Loucy (cell line): ENCODE results near the gene NDFIP1.

ENCODE experiments used
- H2AFZ ChIP-seq: fragments of 200-600 bp; sonication (generic); 2 replicates; pipeline ENCODE4 v1.6.0; 2016; ENCODE audit warnings: antibody characterized with exemption, mild to moderate bottlenecking, low read length, moderate library complexity
- H3F3A ChIP-seq: fragments of 200-600 bp; 2 replicates; pipeline ENCODE4 v1.6.0; 2016; ENCODE audit warnings: antibody characterized with exemption, low read depth, mild to moderate bottlenecking
- H3K27me3 ChIP-seq: fragments of 200-600 bp; sonication (generic); 2 replicates; pipeline ENCODE4 v1.6.1; 2014; ENCODE audit warnings: low read length, mild to moderate bottlenecking; ENCODE audit not compliant: insufficient read depth, poor library complexity, severe bottlenecking
- H3K36me3 ChIP-seq: fragments of 200-600 bp; sonication (generic); 2 replicates; pipeline ENCODE4 v1.6.1; 2016; ENCODE audit warnings: low read length; ENCODE audit not compliant: insufficient read depth
- H3K4me1 ChIP-seq: fragments of 200-600 bp; sonication (generic); 2 replicates; pipeline ENCODE4 v1.5.1; 2014; ENCODE audit warnings: low read length, mild to moderate bottlenecking; ENCODE audit not compliant: insufficient read depth, poor library complexity, severe bottlenecking
- H3K4me2 ChIP-seq: fragments of 200-600 bp; sonication (generic); 2 replicates; pipeline ENCODE4 v1.6.0; 2014; ENCODE audit warnings: antibody characterized with exemption, low read length, low read depth, mild to moderate bottlenecking; ENCODE audit not compliant: poor library complexity, severe bottlenecking
- H3K4me3 ChIP-seq: fragments of 200-600 bp; sonication (generic); 2 replicates; pipeline ENCODE4 v1.5.1; 2014; ENCODE audit warnings: low read length, mild to moderate bottlenecking, mixed read lengths; ENCODE audit not compliant: poor library complexity, severe bottlenecking
- H3K79me2 ChIP-seq: fragments of 200-600 bp; sonication (generic); 2 replicates; pipeline ENCODE4 v1.6.1; 2014; ENCODE audit warnings: low read length; ENCODE audit not compliant: insufficient read depth
- H3K9ac ChIP-seq: fragments of 200-600 bp; sonication (generic); 2 replicates; pipeline ENCODE4 v1.6.0; 2014; ENCODE audit warnings: mild to moderate bottlenecking, low read depth, low read length, moderate library complexity; ENCODE audit not compliant: poor library complexity, severe bottlenecking
- H3K9me2 ChIP-seq: fragments of 200-600 bp; sonication (generic); replicated peaks from 2 replicates; pipeline ENCODE4 v1.6.1; 2016; ENCODE audit warnings: low read depth, low read length, mixed read lengths
- H3K9me3 ChIP-seq: fragments of 200-600 bp; sonication (generic); 2 replicates; pipeline ENCODE4 v1.6.1; 2014; ENCODE audit warnings: mild to moderate bottlenecking, antibody characterized with exemption, low read length, low read depth; ENCODE audit not compliant: insufficient read depth
- H4K20me1 ChIP-seq: fragments of 200-600 bp; sonication (generic); 2 replicates; pipeline ENCODE4 v1.6.0; 2014; ENCODE audit warnings: antibody characterized with exemption, low read length, mild to moderate bottlenecking; ENCODE audit not compliant: insufficient read depth, poor library complexity, severe bottlenecking
- EZH2phosphoT487 ChIP-seq: fragments of 200-600 bp; IDR thresholded peaks from 2 replicates; pipeline ENCODE4 v1.6.1; 2018; ENCODE audit warnings: antibody characterized with exemption, mild to moderate bottlenecking, moderate library complexity, borderline replicate concordance
- TF ChIP-seq, protein P1 (sequence below): fragments of 200-600 bp; sonication (generic); conservative IDR thresholded peaks from 2 replicates; pipeline ENCODE4 v1.5.1; 2014; ENCODE audit warnings: mild to moderate bottlenecking, antibody characterized with exemption, low read length

The NDFIP1 gene

DNA sequence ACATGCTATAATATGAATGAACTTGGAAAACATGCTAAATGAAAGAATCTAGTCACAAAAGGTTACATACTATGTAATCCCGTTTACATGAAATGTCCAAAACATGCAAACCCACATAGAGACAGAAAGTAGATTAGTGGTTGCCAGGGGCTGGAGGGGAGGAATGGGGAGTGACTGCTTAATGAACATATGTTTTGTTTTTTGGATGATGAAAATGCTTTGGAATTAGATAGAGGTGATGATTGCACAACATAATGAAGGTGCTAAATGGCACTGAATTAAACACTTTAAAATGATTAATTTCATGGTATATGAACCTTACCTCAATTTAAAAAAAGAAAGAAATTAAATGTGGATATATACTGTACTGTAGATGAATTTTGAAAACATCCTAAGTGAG, 17.6 kb upstream of the NDFIP1 start:
- Histone ChIP-seq H3K9ac (no peak overlapping the region), H3K4me1 (peaks cover 9% of the 10 kb centered on the region), H3K4me3 (no peak overlapping the region), H3K4me2 (no peak overlapping the region), H3K9me2 (no peaks in the 10 kb centered on the region), H3F3A (no peaks in the 10 kb centered on the region), H4K20me1 (no peaks in the 10 kb centered on the region), H3K79me2 (no peaks in the 10 kb centered on the region), H3K36me3 (no peaks in the 10 kb centered on the region), H3K27me3 (no peaks in the 10 kb centered on the region), H2AFZ (no peak overlapping the region), H3K9me3 (no peaks in the 10 kb centered on the region)
- TF ChIP-seq EZH2phosphoT487, result no peak
- TF ChIP-seq, protein P1, sequence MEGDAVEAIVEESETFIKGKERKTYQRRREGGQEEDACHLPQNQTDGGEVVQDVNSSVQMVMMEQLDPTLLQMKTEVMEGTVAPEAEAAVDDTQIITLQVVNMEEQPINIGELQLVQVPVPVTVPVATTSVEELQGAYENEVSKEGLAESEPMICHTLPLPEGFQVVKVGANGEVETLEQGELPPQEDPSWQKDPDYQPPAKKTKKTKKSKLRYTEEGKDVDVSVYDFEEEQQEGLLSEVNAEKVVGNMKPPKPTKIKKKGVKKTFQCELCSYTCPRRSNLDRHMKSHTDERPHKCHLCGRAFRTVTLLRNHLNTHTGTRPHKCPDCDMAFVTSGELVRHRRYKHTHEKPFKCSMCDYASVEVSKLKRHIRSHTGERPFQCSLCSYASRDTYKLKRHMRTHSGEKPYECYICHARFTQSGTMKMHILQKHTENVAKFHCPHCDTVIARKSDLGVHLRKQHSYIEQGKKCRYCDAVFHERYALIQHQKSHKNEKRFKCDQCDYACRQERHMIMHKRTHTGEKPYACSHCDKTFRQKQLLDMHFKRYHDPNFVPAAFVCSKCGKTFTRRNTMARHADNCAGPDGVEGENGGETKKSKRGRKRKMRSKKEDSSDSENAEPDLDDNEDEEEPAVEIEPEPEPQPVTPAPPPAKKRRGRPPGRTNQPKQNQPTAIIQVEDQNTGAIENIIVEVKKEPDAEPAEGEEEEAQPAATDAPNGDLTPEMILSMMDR, result no peak

DNA sequence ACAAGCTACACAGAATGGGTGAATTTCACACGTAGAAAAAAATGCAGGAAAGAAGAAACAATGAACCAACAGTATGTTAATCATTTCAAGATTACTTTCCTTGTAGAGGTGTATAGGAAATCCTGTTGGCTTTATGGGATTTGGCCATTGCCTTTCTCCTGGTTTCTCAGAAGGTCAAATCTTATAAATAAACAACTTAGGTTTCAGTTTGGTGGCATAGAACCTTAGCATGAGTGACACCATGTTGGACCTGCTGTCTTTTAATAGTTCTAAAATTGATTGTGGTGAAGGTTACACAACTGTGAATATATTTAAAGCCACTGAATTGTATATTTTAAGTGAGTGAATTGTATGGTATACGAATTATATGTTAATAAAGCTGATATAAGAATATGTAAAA, 16.7 kb upstream of the NDFIP1 start:
- Histone ChIP-seq H3K4me2 (no peak overlapping the region), H3K79me2 (no peaks in the 10 kb centered on the region), H3K9me2 (no peaks in the 10 kb centered on the region), H4K20me1 (no peaks in the 10 kb centered on the region), H3K9ac (no peak overlapping the region), H3K4me1 (peaks cover 9% of the 10 kb centered on the region), H3K27me3 (no peaks in the 10 kb centered on the region), H3F3A (no peaks in the 10 kb centered on the region), H3K36me3 (no peaks in the 10 kb centered on the region), H3K9me3 (no peaks in the 10 kb centered on the region), H2AFZ (no peak overlapping the region), H3K4me3 (no peak overlapping the region)
- TF ChIP-seq EZH2phosphoT487, result no peak
- TF ChIP-seq, protein P1, result no peak

DNA sequence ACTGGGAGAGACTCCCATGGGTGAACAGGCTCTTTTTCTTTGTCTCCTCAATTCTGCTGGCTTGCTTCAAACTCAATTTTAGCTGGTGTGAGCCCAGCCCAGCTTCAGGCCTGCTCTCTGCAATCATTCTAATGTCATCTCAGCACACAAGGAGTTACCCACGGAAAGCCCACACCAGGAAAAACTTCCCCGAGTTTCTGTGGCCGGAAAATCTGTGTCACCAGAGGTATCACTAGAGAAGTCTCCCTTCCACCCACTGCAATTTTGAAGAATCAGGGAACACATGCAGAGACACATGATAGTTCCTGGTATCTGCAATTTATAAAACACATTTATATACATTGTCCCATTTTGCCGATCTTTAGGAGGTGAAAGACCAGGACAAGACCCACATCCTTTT, 13.5 kb upstream of the NDFIP1 start:
- H3K9me3 ChIP-seq, result no peaks in the 10 kb centered on the region
- no peaks in the 10 kb centered on the region for H3F3A ChIP-seq
- TF ChIP-seq, protein P1, result no peak
- TF ChIP-seq EZH2phosphoT487, result no peak
- no peaks in the 10 kb centered on the region for H3K36me3 ChIP-seq
- no peaks in the 10 kb centered on the region for H3K79me2 ChIP-seq
- no peaks in the 10 kb centered on the region for H3K27me3 ChIP-seq
- no peaks in the 10 kb centered on the region for H4K20me1 ChIP-seq
- no peak overlapping the region for H3K4me2 ChIP-seq
- H3K4me1 ChIP-seq, result peaks cover 9% of the 10 kb centered on the region
- H3K9me2 ChIP-seq, result no peaks in the 10 kb centered on the region
- no peak overlapping the region for H3K9ac ChIP-seq
- peak overlapping the region; percentile 59 for H2AFZ ChIP-seq
- H3K4me3 ChIP-seq, result no peak overlapping the region
